ENCODE measurements around the gene ETV1.
"Not testable (repeated sequence)": the region's sequence is repeated elsewhere in the genome, so short reads cannot be mapped to it uniquely, and the experiment has no call there.

ETV1 gene

DNA sequence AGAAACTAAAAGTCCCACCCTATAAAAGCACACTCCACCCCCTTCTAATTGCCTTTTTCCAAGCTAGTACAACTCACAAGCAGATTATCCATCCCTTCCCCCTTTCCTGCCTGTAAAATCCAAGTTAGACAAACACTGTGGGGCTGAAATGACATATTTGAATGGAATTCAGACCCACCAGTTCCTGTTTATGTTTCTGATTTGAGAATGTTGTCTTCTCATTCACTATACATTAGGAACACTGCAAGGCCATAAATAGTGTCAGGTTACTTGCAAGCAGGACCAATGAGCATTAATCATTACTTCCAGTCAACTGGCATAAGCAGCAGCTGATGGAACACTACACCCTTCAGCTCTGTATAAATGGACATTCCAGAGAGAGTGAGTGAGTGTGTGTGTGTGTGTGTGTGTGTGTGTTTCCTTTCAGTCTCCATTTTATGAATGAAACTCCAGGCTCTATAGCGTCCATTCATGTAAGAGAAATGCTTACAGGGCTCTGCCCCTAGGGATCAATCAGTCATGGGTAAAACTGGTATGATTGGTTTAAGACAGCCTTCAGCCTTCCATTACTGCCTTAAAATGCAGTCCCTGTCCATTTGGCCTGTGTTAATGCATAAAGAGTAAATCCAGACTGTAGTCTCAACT, 69.3 kb downstream of the ETV1 start:
- DNase-seq, result no peak

GRCh38 chr7:13918333-13918732, 71.1 kb downstream of the ETV1 start:
- not testable (repeated sequence) for DNase-seq

DNA sequence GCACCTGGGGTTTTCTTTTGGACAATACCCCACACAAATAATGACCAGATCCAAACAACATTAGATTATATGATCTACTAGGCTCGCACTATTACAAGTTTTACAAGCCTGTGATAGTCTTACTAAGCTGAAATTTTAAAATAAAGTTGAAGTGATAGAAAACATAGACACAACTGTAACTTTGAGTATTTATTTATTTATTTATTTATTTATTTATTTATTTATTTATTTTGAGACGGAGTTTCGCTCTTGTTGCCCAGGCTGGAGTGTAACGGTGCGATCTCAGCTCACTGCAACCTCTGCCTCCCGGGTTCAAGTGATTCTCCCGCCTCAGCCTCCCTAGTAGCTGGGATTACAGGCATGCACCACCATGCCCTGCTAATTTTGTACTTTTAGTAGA, 72.4 kb downstream of the ETV1 start:
- DNase-seq, result not testable (repeated sequence)

- DNase-seq, result no peak
Measured at GRCh38 chr7:13915891-13916290, 73.6 kb downstream of the ETV1 start.

DNA sequence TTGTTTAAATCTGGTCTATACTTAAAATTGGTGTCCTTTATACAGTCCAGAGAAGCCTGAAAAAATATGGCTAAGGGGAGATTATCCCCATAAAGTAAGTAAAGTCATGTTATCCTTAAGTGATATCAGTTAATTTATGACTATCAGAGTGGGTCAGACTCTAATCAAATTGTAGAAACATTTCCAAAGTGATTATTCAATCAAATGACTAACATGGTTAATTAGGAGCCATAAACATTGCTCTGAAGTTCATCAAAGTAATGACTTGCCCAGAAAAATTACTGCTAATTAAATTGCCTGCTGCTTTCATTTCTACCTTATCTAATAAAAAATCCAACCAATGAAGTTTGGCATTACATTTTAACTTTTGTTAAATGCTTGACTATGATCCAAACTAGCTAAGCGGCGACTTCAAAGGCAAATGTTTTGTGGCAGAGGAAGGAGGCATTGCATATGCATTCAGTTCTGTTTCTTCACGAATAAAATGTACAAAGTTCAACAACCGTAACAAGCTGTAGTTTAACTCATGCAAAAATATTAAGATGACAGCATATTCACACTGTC, 76.7 kb downstream of the ETV1 start:
- DNase-seq, result no peak

DNA sequence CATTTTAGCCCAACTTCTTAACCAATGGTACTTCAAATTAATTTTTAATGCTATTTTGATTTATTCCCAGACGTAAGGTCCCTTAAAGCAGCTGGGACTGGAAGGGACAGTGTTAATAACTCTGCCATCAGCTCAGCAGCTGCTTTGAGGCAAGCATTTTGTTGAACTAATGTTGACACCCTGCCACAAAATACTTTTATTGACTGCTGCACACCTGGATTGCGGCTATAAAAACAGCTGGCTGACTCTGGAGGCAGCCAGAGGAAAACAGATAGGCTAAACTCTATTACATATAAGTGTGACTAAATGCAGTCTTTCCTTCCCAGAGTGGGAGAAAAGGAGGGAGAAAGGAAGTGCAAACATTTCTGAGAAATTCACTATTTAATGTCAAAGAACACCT, 77.6 kb downstream of the ETV1 start:
- no peak for DNase-seq

- DNase-seq, result no peak
Measured at GRCh38 chr7:13910805-13911551, 78.5 kb downstream of the ETV1 start.

DNA sequence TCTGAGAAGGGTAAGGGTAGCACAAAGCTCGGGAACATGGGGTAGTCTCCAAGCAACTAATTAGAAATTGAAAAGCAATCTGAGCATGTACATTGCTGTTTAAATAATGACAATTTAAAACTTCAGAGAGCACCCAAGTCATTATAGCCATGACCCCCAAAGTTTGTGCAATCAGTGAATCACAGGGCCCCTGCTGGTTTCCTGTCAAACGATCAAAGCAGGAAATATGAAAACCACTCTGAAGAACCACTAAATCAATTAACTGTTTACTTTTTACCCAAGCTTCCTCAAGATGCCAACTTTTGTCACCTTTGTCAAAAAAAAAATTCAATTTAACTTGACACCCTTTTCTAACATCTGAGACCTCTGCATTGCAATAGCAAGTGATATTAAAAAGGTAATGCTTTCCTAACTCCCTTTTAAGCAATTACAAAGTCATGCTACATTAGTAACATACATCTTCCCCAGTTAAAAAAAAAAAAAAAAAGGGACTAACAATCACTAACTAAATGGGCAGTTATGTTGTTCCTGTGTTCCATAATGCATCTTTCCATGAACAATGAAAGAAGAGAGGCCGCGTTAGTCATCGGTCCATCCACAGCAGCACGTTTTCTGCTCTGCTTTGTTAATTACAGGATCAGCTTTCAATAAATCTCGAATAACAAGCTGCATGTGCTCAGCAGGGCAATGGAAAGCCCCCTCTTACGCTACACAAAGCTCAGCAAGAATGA, 80.6 kb downstream of the ETV1 start:
- peak; percentile 3 for DNase-seq

GRCh38 chr7:13907831-13908230, 81.6 kb downstream of the ETV1 start:
- DNase-seq, result no peak

DNA sequence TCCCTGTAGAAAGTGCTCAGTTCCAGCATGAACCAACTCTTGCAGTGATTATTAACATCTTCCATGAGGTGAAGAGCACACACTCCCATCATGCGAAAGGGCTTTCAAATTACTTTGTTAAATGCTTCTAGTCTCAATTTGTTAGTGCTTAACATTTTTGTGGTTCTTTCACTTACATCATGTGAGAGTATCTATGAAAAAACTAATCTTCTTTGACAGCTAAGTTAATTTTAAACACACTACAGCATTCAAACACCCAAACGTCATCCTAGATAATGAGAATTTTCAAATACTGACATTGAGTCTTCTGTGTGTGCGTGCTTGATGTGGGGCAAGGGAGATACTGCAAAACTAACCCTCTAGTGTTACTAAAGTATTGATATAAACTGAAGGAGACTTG, 84.8 kb downstream of the ETV1 start:
- no peak for DNase-seq

DNA sequence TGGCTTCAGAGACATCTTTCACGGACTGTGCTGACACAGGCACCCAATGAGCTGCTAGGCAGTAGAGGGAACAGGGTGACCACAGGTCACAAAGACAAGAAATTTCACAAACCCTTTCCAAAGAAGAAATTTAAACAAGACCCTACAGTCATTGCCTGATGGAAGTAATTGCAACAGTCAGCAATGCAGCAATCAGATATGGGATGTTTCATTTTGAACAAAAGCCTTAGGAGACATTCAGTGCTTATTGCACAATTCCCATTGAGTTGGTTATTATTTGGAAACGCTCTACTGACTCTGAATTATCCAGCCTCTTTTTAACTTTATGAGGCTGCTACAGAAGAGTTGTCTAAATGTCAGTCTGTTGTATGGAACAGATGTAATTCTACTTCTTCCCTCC, 85.5 kb downstream of the ETV1 start:
- peak; percentile 9 for DNase-seq

DNA sequence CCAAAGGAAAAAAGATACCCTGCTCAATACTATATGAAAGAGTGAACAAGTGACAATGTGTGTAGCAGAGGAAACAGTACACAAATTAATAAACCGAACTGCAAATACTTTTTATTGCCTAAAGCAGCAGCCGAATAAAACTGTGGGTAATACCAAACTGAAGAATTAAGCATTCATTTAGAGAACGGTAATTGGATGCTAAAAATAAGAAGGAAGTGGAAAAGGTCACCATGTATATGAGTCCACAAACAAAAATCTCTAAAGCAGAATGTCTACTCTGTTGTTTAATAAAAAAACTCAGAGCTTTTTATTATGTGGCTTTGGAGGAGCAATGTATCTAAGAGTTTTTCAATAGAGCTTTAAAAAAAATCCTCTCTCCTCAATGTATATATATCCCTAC, 87.9 kb downstream of the ETV1 start:
- no peak for DNase-seq

GRCh38 chr7:13898957-13899670, 90.4 kb downstream of the ETV1 start:
- DNase-seq, result no peak

DNA sequence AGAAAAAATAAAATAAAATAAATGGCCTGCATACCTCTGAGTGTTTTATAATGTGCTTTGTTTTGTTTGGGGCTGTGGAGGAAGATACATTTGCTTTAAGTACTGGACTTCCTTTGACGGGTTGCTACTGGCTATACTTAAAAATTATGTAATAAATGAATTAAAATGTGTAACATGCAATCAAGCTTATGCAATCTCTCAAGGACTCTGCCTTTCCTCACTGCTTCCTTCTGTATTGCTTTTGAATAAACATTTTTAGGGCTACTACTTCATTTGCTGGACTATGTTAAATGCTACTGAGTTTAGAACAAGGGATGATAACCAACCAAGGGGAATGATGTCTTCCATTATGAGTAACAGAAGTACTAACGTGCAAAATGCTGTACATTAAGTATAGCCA, 91.6 kb downstream of the ETV1 start:
- DNase-seq, result peak; percentile 14

GRCh38 chr7:13894954-13895353, 94.5 kb downstream of the ETV1 start:
- DNase-seq, result no peak

GRCh38 chr7:13894377-13894776, 95.1 kb downstream of the ETV1 start:
- peak; percentile 20 for DNase-seq

- DNase-seq, result no peak
Measured at GRCh38 chr7:13890793-13891192, 98.7 kb downstream of the ETV1 start.

DNA sequence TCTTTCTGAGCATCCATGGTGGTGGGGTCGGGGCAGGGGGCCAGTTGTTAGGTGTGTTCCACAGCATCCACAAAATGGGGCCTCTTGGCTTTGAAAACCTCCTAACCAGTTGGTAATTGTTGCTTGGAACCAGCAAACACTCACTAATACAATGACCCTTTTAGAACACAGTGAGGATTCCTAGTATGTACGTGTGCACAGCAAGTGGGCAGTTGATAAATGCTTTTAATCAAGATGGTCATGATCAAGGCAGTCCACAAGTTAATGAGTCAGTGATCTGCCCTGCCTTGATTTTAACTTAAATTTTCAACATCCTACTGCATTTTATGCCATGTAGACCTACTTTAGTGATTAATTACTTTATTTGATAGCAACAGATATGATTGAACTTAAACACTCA, 103.1 kb downstream of the ETV1 start:
- no peak for DNase-seq

- DNase-seq, result no peak
Measured at GRCh38 chr7:13882051-13882450, 107.4 kb downstream of the ETV1 start.

DNA sequence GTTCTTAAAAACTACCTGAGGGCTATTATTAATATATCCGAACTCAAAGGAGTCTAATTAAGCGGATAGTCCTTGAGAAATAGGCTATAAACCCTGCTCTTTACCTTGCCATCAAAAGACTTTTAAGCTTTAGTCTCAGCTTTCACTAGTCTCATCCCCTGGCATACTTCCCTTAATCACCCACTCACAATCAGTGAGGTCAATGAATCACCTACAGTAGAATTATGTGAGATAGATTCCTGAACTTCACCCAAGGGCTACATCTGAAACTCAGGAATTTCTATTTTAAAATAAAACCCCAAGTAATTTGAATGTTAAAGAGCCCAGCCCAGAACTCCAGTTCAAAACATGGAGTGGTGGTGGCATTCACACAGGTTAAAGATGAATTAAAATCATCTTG, 108.7 kb downstream of the ETV1 start:
- DNase-seq, result no peak

DNA sequence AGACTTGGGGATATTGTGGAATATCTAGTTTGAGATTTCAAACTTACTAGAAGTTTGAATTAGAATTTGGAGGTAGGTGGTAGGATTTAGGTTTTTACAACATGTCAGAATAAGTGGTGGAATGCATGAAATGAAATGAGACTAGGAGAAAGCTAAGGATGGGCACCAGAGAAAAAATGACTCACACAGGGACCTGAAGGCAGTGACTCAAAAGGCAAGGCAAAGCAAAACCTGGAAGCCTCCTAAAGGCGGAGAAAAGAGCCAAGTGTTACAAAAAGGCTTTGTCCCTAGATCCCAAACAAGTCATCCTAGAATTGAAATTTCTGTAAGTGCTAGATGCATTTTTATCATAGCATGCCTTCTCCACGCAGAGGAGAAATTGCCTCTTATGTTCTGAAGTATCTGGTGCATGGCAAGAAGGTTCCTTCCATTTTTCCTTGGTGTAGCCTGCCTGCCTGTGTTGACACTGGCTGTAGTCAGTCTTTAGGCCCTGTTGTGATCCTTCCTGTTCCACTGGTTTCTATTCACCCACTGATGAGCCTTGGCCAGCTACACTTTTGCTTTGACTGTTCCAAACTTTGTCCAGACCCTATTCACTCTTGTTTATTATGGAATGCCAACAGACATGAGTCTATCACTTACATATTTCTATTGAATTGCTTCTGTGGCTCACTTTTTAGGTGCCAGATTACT, 109.3 kb downstream of the ETV1 start:
- no peak for DNase-seq

- no peak for DNase-seq
Measured at GRCh38 chr7:13879143-13879542, 110.3 kb downstream of the ETV1 start.

All from hematopoietic multipotent progenitor cell treated with erythropoietin and hydrocortisone succinate and interleukin-3 and kit ligand, for 6 days (in vitro differentiated cells).